Panc1 (cell line): ENCODE data around the gene ATF3. TPM values are rescaled to one million over a fixed set of nuclear protein-coding genes. Genes with fewer than 3 reads are reported as not detected.

Source experiments
- ATAC-seq: fragments of 200-7000 bp; cut with Tn5 transposase; 2 replicates; pipeline ENCODE4 v1.9.1; 2020; ENCODE audit warnings: mild to moderate bottlenecking, moderate library complexity
- BruUV-seq: library from RNA; stranded (reverse); fragments of 400-500 nt; replicated peaks from 2 replicates; lab custom pipeline; 2021; lab: Mats Ljungman, UMichigan
- CTCF ChIA-PET: fragments of 300-600 bp; sonication (Branson Sonifier 250); formaldehyde crosslinking; loops from one replicate; lab custom pipeline; 2022; ENCODE audit warnings: antibody characterized with exemption; lab: Charles Lee
- POLR2A ChIA-PET: fragments of 300-600 bp; sonication (Branson Sonifier 250); formaldehyde crosslinking; loops from one replicate; lab custom pipeline; 2022; ENCODE audit warnings: antibody characterized with exemption; lab: Charles Lee
- DNase-seq: peaks from one replicate; pipeline ENCODE4 v3.0.0-alpha.2; 2010; ENCODE audit warnings: low read depth, low spot score
- H3K27ac ChIP-seq: 2 replicates; pipeline ENCODE4 v1.5.1; 2011; ENCODE audit warnings: mild to moderate bottlenecking, low read length, inconsistent platforms
- H3K27me3 ChIP-seq: fragments of 200-500 bp; sonication (Bioruptor generic); 2 replicates; pipeline ENCODE4 v1.6.0; 2014; ENCODE audit warnings: low read length, inconsistent platforms; ENCODE audit not compliant: control insufficient read depth, insufficient read depth
- H3K36me3 ChIP-seq: fragments of 200-500 bp; sonication (Bioruptor generic); 2 replicates; pipeline ENCODE4 v1.5.1; 2014; ENCODE audit warnings: inconsistent platforms, mild to moderate bottlenecking, low read length, moderate library complexity; ENCODE audit not compliant: control insufficient read depth, insufficient read depth
- H3K4me1 ChIP-seq: 2 replicates; pipeline ENCODE4 v1.5.1; 2011; ENCODE audit warnings: inconsistent platforms, mild to moderate bottlenecking, low read length, moderate library complexity; ENCODE audit not compliant: control insufficient read depth, insufficient read depth
- H3K4me3 ChIP-seq, 2 experiments: 2 replicates each; pipeline ENCODE4 v1.5.1; 2011 to 2012; ENCODE audit warnings: low read depth in 2 of 2, low read length in 2 of 2, mild to moderate bottlenecking in 2 of 2, inconsistent platforms in 1 of 2, moderate library complexity in 1 of 2
- H3K9me3 ChIP-seq: fragments of 200-500 bp; sonication (Bioruptor generic); 2 replicates; pipeline ENCODE4 v1.5.1; 2014; ENCODE audit warnings: low read depth, mild to moderate bottlenecking, inconsistent platforms, low read length, moderate library complexity; ENCODE audit not compliant: control insufficient read depth, insufficient read depth
- CTCF ChIP-seq: fragments of 450-650 bp; IDR thresholded peaks from 2 replicates; pipeline ENCODE4 v1.5.1; 2017; ENCODE audit warnings: mild to moderate bottlenecking
- POLR2AphosphoS5 ChIP-seq: IDR thresholded peaks from 2 replicates; pipeline ENCODE4 v1.6.1; 2012; ENCODE audit warnings: mild to moderate bottlenecking, low read depth, low read length, moderate library complexity
- REST ChIP-seq, 2 experiments: IDR thresholded peaks; 2 replicates each; pipeline ENCODE4 v1.6.1; 2011 to 2012; ENCODE audit warnings: low read depth in 2 of 2, control low read depth in 1 of 2, low read length in 1 of 2, mild to moderate bottlenecking in 1 of 2, moderate library complexity in 1 of 2; ENCODE audit not compliant: insufficient read depth in 1 of 2
- SIN3A ChIP-seq: IDR thresholded peaks from 2 replicates; pipeline ENCODE4 v1.6.1; 2012; ENCODE audit warnings: low read depth, mild to moderate bottlenecking, low read length, moderate library complexity, borderline replicate concordance; ENCODE audit not compliant: insufficient read depth
- TCF7L2 ChIP-seq: IDR thresholded peaks from 2 replicates; pipeline ENCODE4 v1.6.1; 2011; ENCODE audit warnings: mild to moderate bottlenecking, low read depth, low read length, inconsistent platforms
- in situ Hi-C: cut with HindIII; loops from 2 replicates; pipeline ENCODE4 v1.10.0; 2016; ENCODE audit warnings: low sequenced_read_pairs, low pct_unique_long_range_greater_than_20kb
- intact Hi-C: fragments of 100-400 bp; cut with micrococcal nuclease; formaldehyde crosslinking; loops from one replicate; pipeline ENCODE4 v1.10.0; 2022; ENCODE audit not compliant: unreplicated experiment
- total RNA-seq: library from RNA; stranded (reverse); gene quantifications from one replicate; pipeline ENCODE4 v1.2.1, GENCODE V29; 2021; ENCODE audit not compliant: unreplicated experiment

ATF3 gene
- total RNA-seq, 1 experiment from 2014 or later, result 13.3 TPM

GRCh38 chr1:212567638-212568037 is 40.9 kb upstream of the ATF3 start:
- H3K4me3 ChIP-seq, result no peak overlapping the region
- no TSS peak for BruUV-seq
- H3K36me3 ChIP-seq, result no peaks in the 10 kb centered on the region
- in situ Hi-C loops, result no loop called here
- ATAC-seq, result no peak
- no peaks in the 10 kb centered on the region for H3K27me3 ChIP-seq
- peak overlapping the region; percentile 80; the same call in 1 of the 2 replicates for H3K27ac ChIP-seq
- CTCF ChIA-PET, result interaction anchor here (0.9 kb wide), 2 partner anchors 90 to 91 kb away, joined by 4 to 5 read pairs; no protein-coding TSS in a partner anchor
- no peaks in the 10 kb centered on the region for H3K9me3 ChIP-seq
- peaks cover 20% of the 10 kb centered on the region for H3K4me1 ChIP-seq
- intact Hi-C loops, result no loop called here
- POLR2A ChIA-PET, result interaction anchor here (0.6 to 0.9 kb wide), 2 partner anchors 41 to 783 kb away, joined by 6 to 17 read pairs; partner anchors contain the start of gene ATF3
- no peak for TF ChIP-seq TCF7L2
- no peak for TF ChIP-seq CTCF
- TF ChIP-seq POLR2AphosphoS5, result no peak
- TF ChIP-seq SIN3A, result no peak
- no peak for TF ChIP-seq REST (IDR thresholded peaks at IDR 0.05; ENCODE audit: insufficient read depth in 1 of 2, low read depth in 2 of 2, low read length in 1 of 2)
- DNase-seq, result no peak

- Histone ChIP-seq H3K9me3 (no peaks in the 10 kb centered on the region), H3K27me3 (no peaks in the 10 kb centered on the region), H3K4me1 (peaks cover 20% of the 10 kb centered on the region), H3K4me3 (no peak overlapping the region), H3K27ac (no peak overlapping the region), H3K36me3 (no peaks in the 10 kb centered on the region)
- TF ChIP-seq POLR2AphosphoS5 (no peak), TCF7L2 (no peak)
- DNase-seq (no peak), ATAC-seq (no peak)
- no TSS peak for BruUV-seq
- ChIA-PET CTCF (no interaction called here), POLR2A (no interaction called here)
- intact Hi-C loops (no loop called here), in situ Hi-C loops (no loop called here)
These were observed 39.5 kb upstream of the ATF3 start for GRCh38 chr1:212568978-212569537.

- no TSS peak for BruUV-seq
- intact Hi-C loops, result no loop called here
- DNase-seq (no peak), ATAC-seq (no peak)
- Histone ChIP-seq H3K27me3 (no peaks in the 10 kb centered on the region; the same call in 1 of the 2 replicates), H3K4me3 (no peak overlapping the region), H3K4me1 (no peaks in the 10 kb centered on the region), H3K36me3 (no peaks in the 10 kb centered on the region), H3K27ac (no peak overlapping the region), H3K9me3 (no peaks in the 10 kb centered on the region)
- in situ Hi-C loops, result no loop called here
- ChIA-PET CTCF (no interaction called here), POLR2A (no interaction called here)
- TF ChIP-seq CTCF (no peak), TCF7L2 (no peak), REST (IDR thresholded peaks at IDR 0.05; ENCODE audit: insufficient read depth in 1 of 2, low read depth in 2 of 2, low read length in 1 of 2) (no peak), SIN3A (no peak), POLR2AphosphoS5 (no peak)
These were observed 33.8 kb upstream of the ATF3 start for GRCh38 chr1:212574732-212575131.
